NK-92 (cell line): ENCODE measurements around the gene SAG.

Experiments used
- DNase-seq: peaks from one replicate; lab custom pipeline; 2025; ENCODE audit not compliant: unreplicated experiment; lab: John Stamatoyannopoulos, UW

The SAG gene

GRCh38 chr2:233375490-233376314, 68.1 kb downstream of the SAG start:
- no peak for DNase-seq

- no peak for DNase-seq
Observed at GRCh38 chr2:233379034-233379433, 71.4 kb downstream of the SAG start.

- no peak for DNase-seq
Observed at GRCh38 chr2:233379441-233379840, 71.8 kb downstream of the SAG start.

- no peak for DNase-seq
Observed at GRCh38 chr2:233380132-233380895, 72.7 kb downstream of the SAG start.

GRCh38 chr2:233380995-233381637, 73.5 kb downstream of the SAG start:
- no peak for DNase-seq

- DNase-seq = no peak
Observed at GRCh38 chr2:233381638-233381995, 74.0 kb downstream of the SAG start.

GRCh38 chr2:233384015-233384414, 76.4 kb downstream of the SAG start:
- no peak for DNase-seq

- no peak for DNase-seq
Observed at GRCh38 chr2:233384811-233385488, 77.3 kb downstream of the SAG start.

- no peak for DNase-seq
Observed at GRCh38 chr2:233385489-233386044, 78.0 kb downstream of the SAG start.

GRCh38 chr2:233386382-233387041, 78.9 kb downstream of the SAG start:
- no peak for DNase-seq

GRCh38 chr2:233387225-233387624, 79.6 kb downstream of the SAG start:
- no peak for DNase-seq

- DNase-seq = no peak
Observed at GRCh38 chr2:233387667-233388528, 80.3 kb downstream of the SAG start.

- no peak for DNase-seq
Observed at GRCh38 chr2:233389601-233390125, 82.0 kb downstream of the SAG start.

GRCh38 chr2:233395687-233396086, 88.1 kb downstream of the SAG start:
- DNase-seq = no peak
